Fibroblast of skin of left biceps (primary cell): ENCODE results near the gene FREY1.

ENCODE experiments used
- DNase-seq, 2 experiments: peaks; one replicate each; pipeline ENCODE4 v3.0.0-alpha.2; 2013; ENCODE audit warnings: low read depth in 2 of 2

The FREY1 gene

DNA sequence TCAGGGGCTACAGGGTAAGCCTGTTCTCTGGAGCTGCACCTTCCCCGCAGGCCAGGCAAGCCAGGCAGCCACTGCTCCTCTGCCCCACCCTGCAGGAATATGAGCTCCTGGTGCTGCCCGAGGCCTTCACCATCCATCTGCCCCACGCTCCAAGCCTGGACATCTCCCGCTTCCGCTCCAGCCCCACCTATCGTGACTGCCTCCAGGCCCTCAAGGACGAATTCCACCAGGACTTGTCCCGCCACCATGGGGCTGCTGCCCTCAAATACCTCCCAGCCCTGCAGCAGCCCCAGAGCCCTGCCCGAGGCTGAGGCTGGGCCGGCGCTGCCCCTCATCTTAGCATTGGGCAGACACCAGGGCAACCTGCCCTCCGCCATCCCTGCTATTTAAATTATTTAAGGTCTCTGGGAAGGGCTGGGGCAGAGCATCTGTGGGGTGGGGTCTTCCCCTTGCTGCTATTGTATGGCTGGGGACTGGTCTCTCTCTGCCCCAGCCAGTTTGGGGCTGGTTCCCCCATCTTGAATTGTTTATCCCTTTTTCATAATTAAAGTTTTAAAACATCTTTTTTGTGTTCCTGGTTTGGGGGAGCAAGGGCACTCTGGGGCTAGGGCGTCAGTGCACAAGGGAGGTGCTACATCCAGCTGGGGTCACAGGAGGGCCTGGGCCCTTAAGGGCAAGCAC is 21.6 kb upstream of the FREY1 start:
- no peak for DNase-seq

DNA sequence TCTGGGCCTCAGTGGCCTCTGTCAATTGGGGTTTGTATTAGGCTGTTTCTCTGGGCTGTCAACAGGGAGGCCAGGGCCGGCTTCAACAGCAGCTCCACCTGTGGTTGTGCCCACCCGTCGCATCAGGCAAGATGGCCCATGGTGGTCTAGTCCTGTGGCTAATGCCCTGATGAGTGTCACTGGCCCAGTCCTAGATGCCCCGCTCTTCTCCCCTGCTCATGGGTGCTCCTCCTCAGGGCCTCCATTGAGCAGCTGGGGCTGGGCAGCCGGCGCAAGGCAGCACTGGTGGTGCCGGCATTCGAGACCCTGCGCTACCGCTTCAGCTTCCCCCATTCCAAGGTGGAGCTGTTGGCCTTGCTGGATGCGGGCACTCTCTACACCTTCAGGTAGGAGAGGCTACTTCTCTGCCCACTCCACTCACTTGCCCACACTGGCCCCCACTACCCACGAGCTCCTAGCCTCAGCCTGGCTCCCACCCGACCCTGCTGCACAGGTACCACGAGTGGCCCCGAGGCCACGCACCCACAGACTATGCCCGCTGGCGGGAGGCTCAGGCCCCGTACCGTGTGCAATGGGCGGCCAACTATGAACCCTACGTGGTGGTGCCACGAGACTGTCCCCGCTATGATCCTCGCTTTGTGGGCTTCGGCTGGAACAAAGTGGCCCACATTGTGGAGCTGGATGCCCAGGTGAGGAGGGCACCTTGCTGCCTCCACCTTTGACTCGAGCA is 20.8 kb upstream of the FREY1 start:
- no peak for DNase-seq

DNA sequence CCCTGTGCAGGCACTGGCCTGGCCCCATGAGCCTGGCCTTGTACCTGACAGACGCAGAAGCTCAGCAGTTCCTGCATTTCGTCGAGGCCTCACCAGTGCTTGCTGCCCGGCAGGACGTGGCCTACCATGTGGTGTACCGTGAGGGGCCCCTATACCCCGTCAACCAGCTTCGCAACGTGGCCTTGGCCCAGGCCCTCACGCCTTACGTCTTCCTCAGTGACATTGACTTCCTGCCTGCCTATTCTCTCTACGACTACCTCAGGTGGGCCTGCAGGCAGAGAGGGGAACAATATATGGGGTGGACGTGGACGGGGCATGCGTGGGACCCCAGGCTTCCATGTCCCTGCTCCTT is 20.2 kb upstream of the FREY1 start:
- DNase-seq, result no peak

DNA sequence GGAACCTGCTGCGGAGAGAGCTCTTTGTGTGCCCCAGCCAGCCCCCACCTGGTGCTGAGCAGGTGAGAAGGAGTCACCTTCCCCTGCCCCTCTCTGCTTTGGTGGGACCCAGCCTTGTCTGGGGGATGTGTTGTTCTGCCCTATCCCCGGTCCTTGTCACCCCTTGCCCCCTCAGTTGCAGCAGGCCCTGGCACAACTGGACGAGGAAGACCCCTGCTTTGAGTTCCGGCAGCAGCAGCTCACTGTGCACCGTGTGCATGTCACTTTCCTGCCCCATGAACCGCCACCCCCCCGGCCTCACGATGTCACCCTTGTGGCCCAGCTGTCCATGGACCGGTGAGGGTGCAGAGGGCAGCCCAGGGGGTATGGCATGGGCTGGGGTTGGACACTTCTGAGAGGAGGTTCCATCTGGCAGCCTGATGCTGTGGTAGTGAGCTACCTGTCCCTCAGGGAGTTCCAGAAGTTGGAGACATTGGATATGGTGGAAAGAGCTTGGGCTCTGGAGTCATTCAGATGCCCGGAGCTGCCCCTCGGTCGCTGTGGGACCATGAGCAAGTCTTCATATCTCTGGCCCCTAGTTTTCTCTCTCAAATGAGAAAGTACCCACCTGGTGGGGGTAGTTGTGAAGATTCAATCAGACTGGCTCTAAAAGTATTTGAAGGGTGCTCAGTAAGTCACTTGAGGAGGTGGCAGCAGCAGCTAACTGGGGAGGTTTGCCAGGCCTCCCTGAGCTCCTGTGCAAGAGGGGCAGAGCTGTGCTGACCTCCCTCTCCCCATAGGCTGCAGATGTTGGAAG is 19.7 kb upstream of the FREY1 start:
- DNase-seq, result no peak

DNA sequence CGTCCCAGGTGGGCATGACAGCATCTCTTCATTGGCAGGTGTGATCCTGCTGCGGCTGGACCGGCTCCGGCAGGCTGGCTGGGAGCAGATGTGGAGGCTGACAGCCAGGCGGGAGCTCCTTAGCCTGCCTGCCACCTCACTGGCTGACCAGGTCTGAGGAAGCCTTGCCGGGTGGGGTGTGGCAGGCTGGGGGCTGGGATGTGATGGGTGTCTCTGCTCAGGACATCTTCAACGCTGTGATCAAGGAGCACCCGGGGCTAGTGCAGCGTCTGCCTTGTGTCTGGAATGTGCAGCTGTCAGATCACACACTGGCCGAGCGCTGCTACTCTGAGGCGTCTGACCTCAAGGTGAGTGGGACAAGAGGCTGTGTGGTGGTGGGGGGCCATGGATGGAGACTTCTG is 18.9 kb upstream of the FREY1 start:
- no peak for DNase-seq

DNA sequence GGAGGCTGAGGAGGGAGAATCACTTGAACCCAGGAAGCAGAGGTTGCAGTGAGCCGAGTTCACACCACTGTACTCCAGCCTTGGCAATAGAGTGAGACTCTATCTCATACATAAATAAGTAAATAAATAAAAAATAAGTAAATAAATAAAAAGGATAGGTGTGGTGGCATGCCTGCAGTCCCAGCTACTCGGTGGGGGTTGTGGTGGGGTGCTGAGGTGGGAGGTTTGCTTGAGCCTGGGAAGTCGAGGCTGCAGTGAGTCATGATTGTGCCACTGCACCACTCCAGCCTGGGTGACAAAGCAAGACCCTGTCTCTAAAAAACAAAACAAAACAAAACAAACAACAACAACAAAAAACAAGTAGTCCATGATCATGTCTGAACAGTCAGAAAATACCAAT is 18.5 kb upstream of the FREY1 start:
- no peak for DNase-seq

DNA sequence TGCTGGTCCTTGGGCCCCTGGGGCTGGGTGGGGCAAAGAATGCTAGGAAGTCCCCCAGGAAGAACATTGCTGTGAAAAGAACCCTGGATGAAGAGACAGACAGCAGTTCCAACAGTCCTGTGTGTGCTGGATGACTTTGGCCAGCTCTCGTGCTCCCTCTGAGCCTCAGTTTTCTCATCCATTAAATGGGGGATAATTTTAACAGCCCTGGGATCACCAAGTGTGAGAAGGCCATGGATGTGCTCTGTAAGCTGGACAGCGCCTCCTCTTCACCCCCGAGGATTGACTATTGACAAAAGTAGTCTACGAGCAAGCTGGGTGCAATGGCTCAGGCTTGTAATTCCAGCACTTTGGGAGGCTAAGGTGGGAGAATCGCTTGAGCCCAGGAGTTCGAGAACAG is 17.9 kb upstream of the FREY1 start:
- DNase-seq, result no peak

DNA sequence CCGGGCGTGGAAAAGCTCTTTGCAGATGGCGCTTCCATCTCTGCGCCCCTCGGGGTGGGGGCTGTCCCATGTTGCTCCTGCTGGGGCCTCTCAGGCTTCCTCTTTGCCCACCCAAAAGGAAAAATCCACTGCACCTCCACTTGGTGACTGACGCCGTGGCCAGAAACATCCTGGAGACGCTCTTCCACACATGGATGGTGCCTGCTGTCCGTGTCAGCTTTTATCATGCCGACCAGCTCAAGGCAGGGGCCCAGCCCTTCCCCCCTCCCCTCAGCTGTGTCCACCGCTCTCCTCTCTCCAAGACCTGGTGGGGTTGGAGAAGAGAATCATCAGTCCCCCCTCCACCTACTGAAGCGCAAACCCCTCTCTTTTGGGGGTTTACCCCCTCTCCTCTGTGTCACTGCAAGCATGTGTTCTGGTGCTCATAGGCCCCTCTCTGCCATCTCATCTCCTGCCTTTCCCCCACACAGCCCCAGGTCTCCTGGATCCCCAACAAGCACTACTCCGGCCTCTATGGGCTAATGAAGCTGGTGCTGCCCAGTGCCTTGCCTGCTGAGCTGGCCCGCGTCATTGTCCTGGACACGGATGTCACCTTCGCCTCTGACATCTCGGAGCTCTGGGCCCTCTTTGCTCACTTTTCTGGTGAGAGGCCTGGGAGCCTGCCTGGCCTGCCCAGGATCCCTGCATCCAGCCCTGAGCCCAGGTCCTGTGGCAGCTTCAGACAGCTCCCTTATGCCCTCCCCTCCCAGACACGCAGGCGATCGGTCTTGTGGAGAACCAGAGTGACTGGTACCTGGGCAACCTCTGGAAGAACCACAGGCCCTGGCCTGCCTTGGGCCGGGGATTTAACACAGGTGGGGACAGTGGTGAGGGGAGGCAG is 17.2 kb upstream of the FREY1 start:
- DNase-seq, result no peak

DNA sequence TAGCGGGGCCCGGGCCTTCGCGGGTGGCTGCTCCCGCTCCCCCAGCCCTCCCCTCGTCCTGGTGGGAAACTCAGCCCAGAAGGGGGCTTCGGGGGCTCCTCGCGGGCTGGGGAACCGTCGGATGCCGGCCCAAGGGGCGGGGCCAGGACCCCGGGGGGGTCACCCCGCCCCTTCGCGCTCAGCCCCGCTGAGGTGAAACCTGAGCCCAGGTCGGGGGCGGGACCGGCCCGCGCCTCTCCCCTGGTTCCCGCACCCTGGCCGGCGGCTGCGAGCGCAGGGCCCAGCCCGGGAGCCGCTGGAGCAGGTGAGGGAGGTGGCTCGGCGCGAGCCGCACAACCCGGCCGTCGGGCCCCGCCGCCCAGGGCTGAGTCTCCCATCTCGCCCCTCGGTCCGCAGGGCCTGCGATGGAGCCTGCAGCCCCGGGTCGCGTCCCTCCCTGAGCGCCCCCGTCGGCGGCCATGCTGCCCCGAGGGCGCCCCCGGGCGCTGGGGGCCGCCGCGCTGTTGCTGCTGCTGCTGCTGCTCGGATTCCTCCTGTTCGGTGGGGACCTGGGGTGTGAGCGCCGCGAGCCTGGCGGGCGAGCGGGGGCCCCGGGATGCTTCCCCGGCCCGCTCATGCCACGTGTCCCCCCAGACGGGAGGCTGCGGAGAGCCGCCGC is 15.5 kb upstream of the FREY1 start, which contains the start of gene LARGE2:
LARGE2 (plus strand) TSS at position 232 of the 658 bp plus-strand sequence; CDS start at position 459, 227 bp downstream.
- DNase-seq, result no peak

DNA sequence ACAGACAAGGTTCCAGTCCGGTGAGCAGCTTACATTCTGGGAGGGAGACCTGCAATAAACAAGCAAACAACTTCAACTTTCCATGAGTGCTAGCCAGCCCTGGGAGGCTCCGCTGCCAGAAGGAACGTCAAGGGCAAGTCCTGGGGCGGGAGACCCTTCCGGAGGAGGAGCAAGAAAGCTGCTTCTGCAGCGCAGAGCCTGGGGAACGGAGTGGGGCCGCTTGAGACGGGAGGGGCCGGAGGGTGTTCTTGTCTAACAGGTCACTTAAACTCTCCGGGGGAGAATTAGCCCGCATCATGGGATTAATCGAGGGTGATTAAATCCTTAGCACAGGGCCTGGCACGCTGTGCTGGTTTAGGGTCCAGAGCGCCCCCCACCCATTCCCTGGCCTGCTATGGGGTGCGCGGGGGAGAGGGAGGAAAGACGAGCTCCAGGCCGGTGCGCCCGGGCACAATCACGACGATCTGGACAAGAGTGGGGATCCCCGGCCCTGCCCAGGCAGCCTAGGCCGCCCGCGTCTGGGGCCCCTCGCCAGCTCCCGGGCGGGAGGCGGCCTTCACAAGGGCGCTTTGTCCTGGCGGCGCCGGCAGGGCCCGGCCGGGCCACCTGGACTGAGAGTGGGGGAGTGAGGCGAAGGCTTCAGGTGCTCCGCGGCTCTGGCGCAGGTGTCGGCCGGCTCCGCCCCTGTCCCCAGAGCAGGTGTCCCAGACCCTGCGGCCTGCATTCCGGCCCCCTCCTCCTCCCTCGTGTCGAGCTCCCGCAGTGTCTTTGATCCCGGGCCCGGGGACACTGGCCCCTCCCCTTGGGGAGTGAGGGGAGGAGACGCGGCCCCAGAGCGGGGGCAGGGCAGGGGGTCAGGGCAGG is 14.7 kb upstream of the FREY1 start:
- DNase-seq, result no peak

DNA sequence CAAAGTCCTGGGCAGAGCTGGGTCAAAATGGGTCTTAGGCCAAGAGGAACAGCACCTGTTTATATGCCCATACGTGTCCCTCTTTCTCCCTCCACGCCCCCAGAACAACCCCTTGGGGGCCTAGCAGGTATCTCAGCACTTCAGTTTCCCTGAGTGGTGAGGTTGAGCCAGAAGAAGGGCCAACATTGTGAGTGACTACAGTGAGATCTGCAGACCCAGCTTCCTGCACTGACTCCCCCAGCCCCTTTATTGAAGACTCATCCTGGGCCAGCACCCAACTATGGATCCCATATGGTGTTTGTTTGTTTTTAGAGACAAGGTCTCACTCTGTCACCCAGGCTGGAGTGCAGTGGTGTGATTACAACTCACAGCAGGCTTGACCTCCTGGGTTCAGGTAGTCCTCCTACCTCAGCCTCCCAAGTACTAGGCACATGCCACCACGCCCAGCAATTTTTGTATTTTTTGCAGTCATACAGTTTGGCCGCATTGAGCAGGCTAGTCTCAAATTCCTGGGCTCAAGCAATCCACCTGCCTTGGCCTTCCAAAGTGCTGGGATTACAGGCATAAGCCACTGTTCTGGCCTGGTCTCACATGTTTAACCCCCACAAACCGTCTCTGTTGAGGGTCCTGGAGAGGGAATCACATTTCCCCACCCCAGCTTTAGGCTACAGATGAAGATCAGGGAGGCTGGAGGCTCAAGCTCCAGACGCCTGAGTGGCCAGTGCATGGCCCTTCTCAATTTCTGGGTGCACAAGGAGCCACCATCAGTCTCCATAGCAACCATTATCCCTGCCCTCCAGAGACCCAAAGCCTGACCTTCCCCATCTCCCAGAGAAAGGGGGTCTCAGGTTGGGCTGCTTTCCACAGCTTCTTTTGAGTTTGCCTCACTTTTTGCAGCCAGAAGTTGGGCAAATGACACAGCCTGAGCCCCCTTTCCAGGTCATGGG is 13.7 kb upstream of the FREY1 start:
- no peak for DNase-seq

DNA sequence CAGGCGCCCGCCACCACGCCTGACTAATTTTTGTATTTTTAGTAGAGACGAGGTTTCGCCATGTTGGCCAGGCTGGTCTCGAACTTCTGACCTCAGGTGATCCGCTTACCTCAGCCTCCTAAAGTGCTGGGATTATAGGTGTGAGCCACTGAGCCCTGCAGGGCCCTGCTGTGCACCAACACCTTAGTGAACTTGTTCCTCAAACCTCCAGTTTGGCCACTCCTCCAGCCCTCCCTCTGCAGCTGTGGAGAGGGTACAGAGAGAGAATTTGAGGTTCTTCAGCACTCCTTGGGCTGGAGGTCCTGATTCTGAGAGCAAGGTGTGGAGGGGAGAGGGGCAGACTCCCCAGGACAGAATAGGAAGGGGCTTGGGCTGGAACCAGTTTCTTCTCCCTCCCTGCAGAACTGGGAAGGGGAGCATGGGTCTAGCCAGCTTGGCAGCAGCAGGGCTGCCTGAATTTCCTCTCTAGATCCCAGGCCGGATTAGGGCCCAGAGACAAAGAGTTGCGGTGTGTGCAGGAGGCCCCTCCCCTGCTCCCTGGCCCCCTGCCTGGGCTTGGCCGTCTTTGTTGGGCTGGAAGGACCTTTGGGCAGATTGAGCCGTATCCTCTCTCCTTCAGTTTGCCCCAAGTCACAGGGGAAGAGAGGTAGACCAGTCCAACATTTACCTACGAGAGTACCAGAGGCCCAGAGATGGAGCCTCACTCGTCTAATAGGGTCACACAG is 12.9 kb upstream of the FREY1 start:
- DNase-seq, result no peak

DNA sequence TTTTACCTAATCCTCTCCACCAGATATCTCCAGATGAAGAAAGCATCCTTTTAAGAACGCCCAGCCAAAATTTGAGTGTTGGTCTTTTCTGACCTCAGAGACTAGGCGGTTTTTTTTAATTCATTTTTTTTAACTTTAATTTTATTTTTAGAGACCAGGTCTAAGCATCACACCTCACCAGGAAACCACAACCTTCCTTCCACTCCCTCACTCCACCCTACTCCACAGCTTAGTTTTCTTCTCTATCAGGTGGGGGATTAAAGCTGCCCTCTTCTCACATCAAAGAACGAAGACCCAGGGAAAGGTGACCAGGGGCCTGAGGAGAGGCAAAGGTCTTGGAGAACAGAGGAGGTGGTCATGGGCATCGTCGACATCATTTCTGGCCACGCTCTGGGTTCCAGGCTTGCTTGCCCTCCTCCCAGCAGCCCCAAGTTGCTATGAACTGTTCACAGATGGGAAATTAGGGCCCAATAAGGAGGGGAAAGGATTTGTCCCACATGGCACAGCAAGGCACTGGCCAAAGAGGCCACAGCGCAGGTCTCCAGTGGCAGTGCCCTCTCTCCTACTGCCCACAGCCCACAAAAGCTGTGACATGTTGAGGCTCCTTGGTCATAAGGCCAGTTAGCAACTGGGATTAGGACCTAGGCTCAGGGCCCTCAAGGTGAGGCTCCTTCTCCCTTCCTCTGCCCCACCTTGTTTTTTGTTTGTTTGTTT is 12.0 kb upstream of the FREY1 start:
- DNase-seq, result no peak

DNA sequence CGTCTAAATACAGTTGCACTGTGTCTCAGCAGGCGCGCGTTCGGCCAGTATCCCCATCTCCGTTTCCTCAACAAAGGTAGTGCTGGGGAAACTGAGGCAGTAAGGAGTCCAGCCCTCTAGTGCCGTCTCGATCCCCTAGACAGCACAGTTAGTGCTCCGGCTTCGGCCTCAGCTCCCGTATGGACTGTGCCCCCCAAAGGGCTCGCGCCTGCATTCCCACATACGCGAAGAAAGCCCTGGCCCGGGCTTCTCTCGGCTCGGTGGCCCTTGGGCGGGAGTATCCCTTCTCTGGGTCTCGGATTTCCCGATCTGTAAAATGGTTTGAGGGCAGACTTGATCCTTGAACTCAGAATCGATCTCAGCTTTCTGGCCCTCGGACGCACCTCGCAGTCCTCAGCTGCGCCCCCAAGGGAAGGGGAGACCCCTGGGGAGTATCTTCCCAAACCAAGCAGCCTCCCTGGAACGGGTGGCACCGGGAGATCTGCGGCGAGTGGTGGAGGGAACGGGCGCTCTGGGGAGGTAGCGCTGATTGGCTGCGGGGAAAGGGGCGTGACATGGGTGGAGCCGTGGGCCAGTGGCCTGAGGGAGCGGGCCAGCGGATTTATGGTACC is 11.4 kb upstream of the FREY1 start:
- no peak for DNase-seq

DNA sequence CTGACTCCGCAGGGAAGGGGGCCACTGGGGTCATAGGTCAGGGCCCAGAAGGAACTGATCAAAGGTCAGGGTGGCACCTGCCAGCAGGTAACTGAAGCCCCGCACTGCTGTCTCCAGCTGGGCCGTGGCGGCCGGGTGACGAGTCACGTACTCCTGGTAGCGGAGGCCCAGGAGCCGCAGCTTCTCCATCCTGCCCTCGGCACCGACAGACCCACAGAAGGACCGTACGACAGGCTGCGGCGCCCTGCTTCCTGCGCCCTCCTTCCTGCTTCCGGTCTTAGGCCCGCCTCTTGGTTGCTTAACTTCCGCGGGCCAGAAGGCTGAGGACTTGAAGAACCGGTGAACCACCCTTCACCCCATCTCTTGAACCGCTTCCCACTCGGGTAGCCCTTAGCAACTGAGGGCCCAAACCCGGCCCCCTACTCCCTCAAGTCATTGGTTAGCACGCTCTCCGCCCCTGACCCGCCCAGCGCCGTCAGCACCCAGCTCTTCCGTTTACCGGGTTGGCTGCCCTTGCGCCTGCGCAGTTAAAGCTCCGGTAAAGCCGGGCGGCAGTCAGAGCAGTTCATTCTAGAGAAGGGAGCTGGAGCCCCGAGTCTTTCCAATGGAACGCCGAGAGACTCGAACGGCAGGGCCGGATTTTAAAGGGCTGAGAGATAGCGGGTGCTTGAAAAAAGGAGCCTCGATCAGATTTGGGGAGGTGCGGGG is 10.7 kb upstream of the FREY1 start, which contains the start of gene PEX16:
PEX16 (minus strand) TSS at position 255 of the 708 bp plus-strand sequence; CDS start at position 189, 66 bp downstream.
- peak; percentile 99 for DNase-seq

DNA sequence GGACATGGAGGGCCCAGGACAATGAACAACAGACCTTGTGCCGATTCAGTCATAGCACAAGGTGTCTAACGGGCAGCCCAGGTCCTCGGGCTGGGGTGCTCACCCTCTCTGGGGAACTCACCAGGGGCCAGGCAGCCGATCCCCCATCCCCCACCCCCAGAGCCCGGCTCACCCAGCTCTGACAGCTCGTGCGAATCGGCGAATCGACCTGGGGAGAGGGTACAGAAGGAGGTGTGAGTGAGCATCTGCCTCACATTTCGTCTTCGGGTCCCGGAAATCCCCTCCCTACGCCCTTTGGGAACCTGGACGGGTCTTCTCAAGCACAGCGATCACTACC is 10.2 kb upstream of the FREY1 start:
- DNase-seq, result no peak

DNA sequence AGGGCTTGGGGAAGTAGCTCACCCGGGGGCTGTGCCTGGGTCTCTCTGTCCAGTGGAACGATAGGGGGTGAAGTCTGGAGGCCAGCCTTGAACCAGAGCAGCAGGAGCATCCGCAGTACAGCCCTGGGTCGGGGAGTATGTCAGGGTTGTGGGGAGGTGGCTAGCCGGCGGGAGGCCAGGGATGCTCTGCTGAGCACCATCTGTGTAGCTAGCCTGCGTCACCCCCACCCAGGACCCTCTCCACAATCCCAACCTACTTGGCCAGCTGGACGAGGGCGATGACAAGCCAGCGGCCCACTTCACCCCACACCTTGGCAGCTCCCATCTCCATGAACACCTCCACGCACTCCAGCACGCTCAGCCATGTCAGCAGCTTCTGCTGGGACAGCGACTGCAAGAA is 8.4 kb upstream of the FREY1 start:
- DNase-seq, result no peak
